Naive thymus-derived CD8-positive, alpha-beta T cell (primary cell): ENCODE data around the gene DIS3L2. TPM values are rescaled to one million over a fixed set of nuclear protein-coding genes. Genes with fewer than 3 reads are reported as not detected.
"Not testable (repeated sequence)": the region's sequence is repeated elsewhere in the genome, so short reads cannot be mapped to it uniquely, and the experiment has no call there.

ENCODE experiments used
- ATAC-seq, 2 donors: fragments of 150-1000 bp; cut with Tn5 transposase in 1 of 2; sonication (Bioruptor Pico), chemical (Tn5 transposase) in 1 of 2; 1 replicate in 1 of 2; 2 replicates in 1 of 2; pipeline ENCODE4 v1.10.0; 2021; ENCODE audit warnings: mild to moderate bottlenecking in 2 of 2, moderate library complexity in 2 of 2
- POLR2A ChIA-PET: fragments of 350-600 bp; sonication (Branson Sonifier 250); formaldehyde crosslinking; loops from one replicate; lab custom pipeline; 2021; ENCODE audit warnings: antibody characterized with exemption; lab: Charles Lee
- DNase-seq, 10 donors: peaks; one replicate each; pipeline versions ENCODE4 v3.0.0 to v3.0.0-alpha.2; 2020 to 2022
- H3K27ac Mint-ChIP-seq, 10 donors: one replicate each; pipeline ENCODE4 v1.8.0; 2020 to 2022; ENCODE audit warnings: mild to moderate bottlenecking in 10 of 10, mixed read lengths in 10 of 10, moderate library complexity in 4 of 10, inconsistent platforms in 1 of 10
- H3K27me3 Mint-ChIP-seq, 5 donors: one replicate each; pipeline ENCODE4 v1.8.0; 2021 to 2022; ENCODE audit warnings: mixed read lengths in 5 of 5
- H3K36me3 Mint-ChIP-seq, 3 donors: one replicate each; pipeline ENCODE4 v1.8.0; 2020 to 2022; ENCODE audit warnings: mixed read lengths in 3 of 3, mild to moderate bottlenecking in 2 of 3, inconsistent platforms in 1 of 3
- H3K4me1 Mint-ChIP-seq, 4 donors: one replicate each; pipeline ENCODE4 v1.8.0; 2021 to 2022; ENCODE audit warnings: mixed read lengths in 4 of 4
- H3K4me3 Mint-ChIP-seq, 10 donors: one replicate each; pipeline ENCODE4 v1.8.0; 2020 to 2022; ENCODE audit warnings: mild to moderate bottlenecking in 10 of 10, mixed read lengths in 10 of 10, moderate library complexity in 6 of 10, inconsistent platforms in 1 of 10
- H3K9me3 Mint-ChIP-seq, 9 donors: one replicate each; pipeline ENCODE4 v1.8.0; 2020 to 2022; ENCODE audit warnings: mixed read lengths in 9 of 9, mild to moderate bottlenecking in 3 of 9, inconsistent platforms in 1 of 9, moderate library complexity in 1 of 9
- polyA plus RNA-seq, 3 donors: library from polyadenylated mRNA; unstranded; fragments of 300-500 nt; fragmentation: Illumina TruSeq; gene quantifications; one replicate each; pipeline ENCODE4 v1.2.3, GENCODE V29; 2021
- total RNA-seq, 8 experiments: library from RNA in 2 of 8; stranded (reverse) in 2 of 8; gene quantifications; one replicate each; pipeline ENCODE4 v1.2.3 and lab custom pipeline; 2021 to 2026

DIS3L2 gene
- total and polyA plus RNA-seq, 5 experiments from 2014 or later: 12.5 to 59.1 (median 17.2) TPM

GRCh38 chr2:232310696-232311095, 349.2 kb downstream of the DIS3L2 start:
- H3K27me3 Mint-ChIP-seq: no peaks in the 10 kb centered on the region
- ATAC-seq: no peak
- H3K27ac Mint-ChIP-seq: peak overlapping the region; percentile 89 to 97 (median 94)
- H3K4me1 Mint-ChIP-seq: peaks cover 55 to 96% (median 94%) of the 10 kb centered on the region in 4 donors
- DNase-seq: peak in 1 of 10 donors; percentile 9
- peaks cover 0 to 7% (median 0%) of the 10 kb centered on the region in 9 donors for H3K9me3 Mint-ChIP-seq
- POLR2A ChIA-PET: interaction anchor here (0.7 to 6.9 kb wide), 8 partner anchors 9 to 172 kb away, joined by 3 to 80 read pairs (median 10); no protein-coding TSS in a partner anchor
- peaks cover 0 to 5% (median 4%) of the 10 kb centered on the region in 3 donors for H3K36me3 Mint-ChIP-seq
- H3K4me3 Mint-ChIP-seq: peak overlapping the region in 8 of 10 donors; percentile 62 to 82 (median 74)

GRCh38 chr2:232313645-232314044, 352.1 kb downstream of the DIS3L2 start:
- H3K27me3 Mint-ChIP-seq, ATAC-seq, DNase-seq, H3K36me3 Mint-ChIP-seq, H3K9me3 Mint-ChIP-seq: not testable (repeated sequence)
- Mint-ChIP-seq H3K4me1 (peaks cover 59 to 99% (median 94%) of the 10 kb centered on the region in 4 donors), H3K27ac (peak overlapping the region in 9 of 10 donors; percentile 24 to 98 (median 79)), H3K4me3 (peak overlapping the region in 7 of 10 donors; percentile 29 to 83 (median 55))
- POLR2A ChIA-PET: interaction anchor here (2.5 to 3.1 kb wide), 3 partner anchors 12 to 21 kb away, joined by 15 to 35 read pairs (median 26); no protein-coding TSS in a partner anchor

DNA sequence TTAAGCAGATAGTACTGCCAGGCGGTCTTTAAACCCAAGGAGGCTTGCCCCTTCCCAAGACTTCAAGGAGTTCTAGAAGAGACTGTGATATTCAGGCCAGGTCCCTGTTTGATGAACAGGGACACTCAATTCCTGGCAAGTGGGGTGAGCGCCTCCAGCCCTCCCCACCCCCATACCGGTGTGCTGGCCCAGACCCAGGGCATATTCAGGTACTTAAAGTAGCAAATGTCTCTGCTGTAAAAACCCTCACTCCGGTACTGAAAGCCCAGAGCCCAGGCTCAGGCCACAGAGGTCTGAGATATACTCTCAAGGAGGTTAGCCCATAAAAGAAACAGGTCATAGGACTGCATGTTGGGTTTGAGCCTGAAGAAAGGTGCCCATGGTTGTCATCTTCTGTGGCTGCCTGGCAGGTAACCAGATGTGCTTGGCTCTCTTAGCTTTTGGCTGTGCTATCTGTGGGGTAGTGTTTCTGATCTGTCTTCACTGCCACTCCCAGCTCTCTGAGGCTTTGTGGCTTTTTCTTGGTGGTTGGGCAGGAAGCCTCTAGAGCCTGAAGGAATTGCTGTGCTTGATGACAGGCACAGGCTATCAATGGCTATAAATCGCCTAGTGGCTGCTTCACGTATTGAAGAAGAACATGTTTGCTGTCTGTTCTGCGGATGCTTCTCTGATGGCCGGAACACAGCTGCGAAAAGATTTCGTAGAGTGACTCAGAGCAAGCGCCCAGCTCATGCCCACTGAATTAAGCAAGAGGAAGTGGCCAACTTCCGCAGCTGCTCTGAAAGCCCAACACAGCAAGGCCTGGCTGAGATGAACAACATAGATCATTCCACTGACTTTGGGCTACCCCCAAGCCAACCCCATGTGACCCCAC, 353.8 kb downstream of the DIS3L2 start:
- POLR2A ChIA-PET: interaction anchor here (0.9 to 3.1 kb wide), 13 partner anchors 8 to 180 kb away, joined by 3 to 35 read pairs (median 7); no protein-coding TSS in a partner anchor
- Mint-ChIP-seq H3K27ac (peak overlapping the region; percentile 92 to 99 (median 96)), H3K9me3 (peaks cover 0 to 7% (median 0%) of the 10 kb centered on the region in 9 donors), H3K4me3 (peak overlapping the region; percentile 56 to 85 (median 81)), H3K36me3 (peaks cover 0 to 4% (median 0%) of the 10 kb centered on the region in 3 donors), H3K27me3 (no peaks in the 10 kb centered on the region), H3K4me1 (peaks cover 52 to 99% (median 94%) of the 10 kb centered on the region in 4 donors)
- DNase-seq: peak; percentile 34 to 87 (median 72)
- peak; percentile 76 to 84 for ATAC-seq

DNA sequence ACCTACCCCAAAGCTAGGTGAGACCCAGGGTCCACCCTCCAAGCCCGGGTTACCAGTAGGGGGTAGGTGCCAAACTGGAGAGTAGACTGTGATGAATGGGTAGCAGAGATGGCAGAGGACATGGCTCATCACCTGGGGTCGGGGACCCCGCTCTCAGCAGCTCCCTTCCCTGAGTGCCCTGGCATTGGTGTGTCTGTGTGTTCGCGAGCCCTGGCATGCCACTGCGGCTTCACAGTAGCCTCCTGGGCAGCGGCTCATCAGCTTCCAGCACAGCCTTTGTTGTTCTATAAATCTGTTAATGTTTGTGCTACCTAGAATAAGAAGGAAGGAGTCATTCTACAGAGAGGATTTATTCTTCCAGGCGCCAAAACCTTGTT, 354.4 kb downstream of the DIS3L2 start:
- Mint-ChIP-seq H3K4me3 (peak overlapping the region; percentile 56 to 85 (median 79)), H3K27me3 (no peaks in the 10 kb centered on the region), H3K4me1 (peaks cover 50 to 99% (median 94%) of the 10 kb centered on the region in 4 donors), H3K27ac (peak overlapping the region; percentile 92 to 99 (median 96)), H3K9me3 (peaks cover 0 to 7% (median 0%) of the 10 kb centered on the region in 9 donors), H3K36me3 (peaks cover 0 to 4% (median 0%) of the 10 kb centered on the region in 3 donors)
- POLR2A ChIA-PET: interaction anchor here (0.9 to 3.1 kb wide), 13 partner anchors 9 to 606 kb away, joined by 3 to 35 read pairs (median 7); no protein-coding TSS in a partner anchor
- no peak for ATAC-seq
- DNase-seq: no peak

GRCh38 chr2:232316461-232317330, 355.2 kb downstream of the DIS3L2 start:
- Mint-ChIP-seq H3K9me3 (peaks cover 0 to 7% (median 0%) of the 10 kb centered on the region in 9 donors), H3K36me3 (peaks cover 0 to 4% (median 0%) of the 10 kb centered on the region in 3 donors), H3K4me1 (peaks cover 52 to 100% (median 95%) of the 10 kb centered on the region in 4 donors), H3K27me3 (no peaks in the 10 kb centered on the region), H3K27ac (peak overlapping the region; percentile 92 to 99 (median 96)), H3K4me3 (peak overlapping the region; percentile 52 to 85 (median 79))
- ATAC-seq (no peak), DNase-seq (peak in 1 of 10 donors; percentile 56)
- POLR2A ChIA-PET: interaction anchor here (1.2 to 3.1 kb wide), 10 partner anchors 9 to 607 kb away, joined by 3 to 35 read pairs (median 7); no protein-coding TSS in a partner anchor

DNA sequence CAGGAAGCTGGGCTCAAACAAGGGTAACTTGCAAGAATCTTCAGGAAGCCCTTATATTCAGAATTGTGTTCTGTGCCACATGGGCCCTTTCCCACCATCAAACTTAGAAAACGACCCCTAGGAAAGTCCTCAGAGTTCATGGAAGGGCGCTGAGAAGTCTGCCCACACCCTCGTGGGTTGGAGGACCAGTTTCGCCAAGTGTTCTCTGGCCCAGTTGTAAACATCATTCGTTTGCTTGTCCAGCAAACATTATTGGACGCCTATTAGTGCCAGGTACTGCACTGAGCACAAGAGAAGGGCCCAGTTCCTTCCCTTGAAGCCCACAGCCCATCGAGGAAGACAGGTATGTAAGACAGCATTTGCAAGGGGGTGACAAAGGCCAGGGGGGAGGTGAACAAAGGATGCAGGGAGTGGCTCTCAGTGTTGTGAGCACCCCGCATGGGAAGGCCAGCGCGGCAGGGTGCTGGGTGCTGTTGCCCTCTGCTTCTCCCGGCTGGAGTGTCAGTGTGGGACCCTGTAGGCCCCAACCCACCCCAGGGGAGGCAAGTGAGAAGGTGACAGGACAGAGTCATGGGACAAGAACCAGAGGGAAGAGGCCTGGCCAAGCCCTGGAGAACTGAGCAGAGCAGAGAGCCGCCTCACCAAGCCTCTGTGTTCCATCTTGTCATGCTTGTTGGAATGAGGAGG, 356.8 kb downstream of the DIS3L2 start:
- peaks cover 0 to 7% (median 0%) of the 10 kb centered on the region in 9 donors for H3K9me3 Mint-ChIP-seq
- peak overlapping the region; percentile 68 to 90 (median 84) for H3K4me3 Mint-ChIP-seq
- peak in 1 of 10 donors; percentile 46 for DNase-seq

GRCh38 chr2:232319067-232319802, 357.7 kb downstream of the DIS3L2 start:
- Mint-ChIP-seq H3K4me3 (peak overlapping the region; percentile 60 to 90 (median 84)), H3K27me3 (no peaks in the 10 kb centered on the region), H3K36me3 (peaks cover 0 to 4% (median 0%) of the 10 kb centered on the region in 3 donors), H3K9me3 (peaks cover 0 to 7% (median 0%) of the 10 kb centered on the region in 9 donors), H3K27ac (peak overlapping the region; percentile 92 to 99 (median 96)), H3K4me1 (peaks cover 60 to 100% (median 95%) of the 10 kb centered on the region in 4 donors)
- ATAC-seq (no peak), DNase-seq (peak in 1 of 10 donors; percentile 34)
- POLR2A ChIA-PET: interaction anchor here (0.9 to 5.0 kb wide), 5 partner anchors 10 to 33 kb away, joined by 3 to 80 read pairs (median 3); no protein-coding TSS in a partner anchor

More for the DNA sequence above, 356.8 kb downstream of the DIS3L2 start:
- H3K27ac Mint-ChIP-seq: peak overlapping the region; percentile 92 to 99 (median 96)
- no peak for ATAC-seq
- peaks cover 61 to 99% (median 97%) of the 10 kb centered on the region in 4 donors for H3K4me1 Mint-ChIP-seq
- peaks cover 0 to 4% (median 0%) of the 10 kb centered on the region in 3 donors for H3K36me3 Mint-ChIP-seq
- no peaks in the 10 kb centered on the region for H3K27me3 Mint-ChIP-seq
- POLR2A ChIA-PET: interaction anchor here (1.0 to 2.0 kb wide), 4 partner anchors 9 to 35 kb away, joined by 3 to 7 read pairs (median 4); no protein-coding TSS in a partner anchor

GRCh38 chr2:232319803-232320442, 358.4 kb downstream of the DIS3L2 start:
- Mint-ChIP-seq H3K9me3 (peaks cover 0 to 1% (median 0%) of the 10 kb centered on the region in 9 donors), H3K27ac (peak overlapping the region; percentile 92 to 99 (median 96))
- POLR2A ChIA-PET: interaction anchor here (0.9 to 5.0 kb wide), 8 partner anchors 11 to 59 kb away, joined by 3 to 80 read pairs (median 3); no protein-coding TSS in a partner anchor

GRCh38 chr2:232320443-232320803, 358.9 kb downstream of the DIS3L2 start:
- DNase-seq: no peak
- H3K9me3 Mint-ChIP-seq: no peaks in the 10 kb centered on the region
- H3K36me3 Mint-ChIP-seq: no peaks in the 10 kb centered on the region
- H3K27ac Mint-ChIP-seq: peak overlapping the region; percentile 92 to 99 (median 96)
- POLR2A ChIA-PET: interaction anchor here (0.9 to 5.0 kb wide), 9 partner anchors 11 to 181 kb away, joined by 3 to 80 read pairs (median 3); no protein-coding TSS in a partner anchor
- H3K27me3 Mint-ChIP-seq: no peaks in the 10 kb centered on the region
- peak overlapping the region; percentile 46 to 90 (median 84) for H3K4me3 Mint-ChIP-seq
- peaks cover 48 to 92% (median 86%) of the 10 kb centered on the region in 4 donors for H3K4me1 Mint-ChIP-seq
- no peak for ATAC-seq

More at GRCh38 chr2:232319803-232320442, 358.4 kb downstream of the DIS3L2 start:
- peak in 3 of 10 donors; percentile 46 to 65 (median 54) for DNase-seq
- Mint-ChIP-seq H3K4me3 (peak overlapping the region; percentile 46 to 90 (median 84)), H3K27me3 (no peaks in the 10 kb centered on the region), H3K36me3 (peaks cover 0 to under 1% (median 0%) of the 10 kb centered on the region in 3 donors), H3K4me1 (peaks cover 53 to 96% (median 91%) of the 10 kb centered on the region in 4 donors)
- peak; percentile 6 to 17 for ATAC-seq
